K562 (cell line): ENCODE measurements around the gene COX20. TPM values are rescaled to one million over a fixed set of nuclear protein-coding genes. Genes with fewer than 3 reads are reported as not detected.

Experiments
- ARID3A ChIP-seq: IDR thresholded peaks from 2 replicates; pipeline ENCODE4 v1.6.1; 2012; ENCODE audit warnings: low read depth, low read length, improper control_type of control experiment, borderline replicate concordance
- BCL6 ChIP-seq: fragments of 250-450 bp; sonication (Bioruptor Pico); IDR thresholded peaks from 2 replicates; pipeline ENCODE4 v1.4.0; 2020
- BRD9 ChIP-seq: fragments of 450-650 bp; IDR thresholded peaks from 2 replicates; pipeline ENCODE4 v1.6.1; 2018; ENCODE audit warnings: low read depth; ENCODE audit not compliant: partially characterized antibody
- CREB1 ChIP-seq, 2 experiments: sonication (generic) in 1 of 2; formaldehyde crosslinking in 1 of 2; IDR thresholded peaks; 2 replicates each; pipeline versions ENCODE4 v1.6.1 to v1.8.0; 2012 to 2022; ENCODE audit warnings: inconsistent platforms in 1 of 2, mild to moderate bottlenecking in 1 of 2, missing genetic modification reagents in 1 of 2, moderate library complexity in 1 of 2
- ERF ChIP-seq: fragments of 450-650 bp; formaldehyde crosslinking; IDR thresholded peaks from 2 replicates; pipeline ENCODE4 v1.4.0; 2020; ENCODE audit warnings: mild to moderate bottlenecking, mixed read lengths
- HEY1 ChIP-seq: fragments of 250-450 bp; sonication (Bioruptor Pico); IDR thresholded peaks from 2 replicates; pipeline ENCODE4 v1.5.0; 2020; ENCODE audit warnings: mild to moderate bottlenecking, moderate library complexity, borderline replicate concordance
- ILK ChIP-seq: fragments of 450-650 bp; IDR thresholded peaks from 2 replicates; pipeline ENCODE4 v1.6.1; 2016; ENCODE audit warnings: missing genetic modification characterization, low read depth, mild to moderate bottlenecking, missing compliant biosample characterization, moderate library complexity, borderline replicate concordance
- JUND ChIP-seq, 2 experiments: IDR thresholded peaks; 2 replicates in 1 of 2; 3 replicates in 1 of 2; pipeline ENCODE4 v1.6.1; 2011; ENCODE audit warnings: borderline replicate concordance in 2 of 2, low read depth in 2 of 2, low read length in 2 of 2, improper control_type of control experiment in 1 of 2, missing biosample characterization in 1 of 2, missing genetic modification characterization in 1 of 2, missing genetic modification reagents in 1 of 2
- MAX ChIP-seq: sonication (generic); formaldehyde crosslinking; IDR thresholded peaks from 2 replicates; pipeline ENCODE4 v1.9.0; 2022; ENCODE audit warnings: mild to moderate bottlenecking, missing genetic modification reagents
- NR2F6 ChIP-seq: fragments of 450-650 bp; formaldehyde crosslinking; IDR thresholded peaks from 2 replicates; pipeline ENCODE4 v1.4.0; 2020; ENCODE audit warnings: mild to moderate bottlenecking
- PTRF ChIP-seq: fragments of 450-650 bp; IDR thresholded peaks from 2 replicates; pipeline ENCODE4 v1.6.1; 2016; ENCODE audit warnings: mild to moderate bottlenecking, missing genetic modification characterization, missing compliant biosample characterization
- STAT5B ChIP-seq: fragments of 250-450 bp; sonication (Bioruptor Pico); IDR thresholded peaks from 2 replicates; pipeline ENCODE4 v1.8.0; 2021; ENCODE audit warnings: mild to moderate bottlenecking, inconsistent platforms
- THRA ChIP-seq: fragments of 450-650 bp; IDR thresholded peaks from 2 replicates; pipeline ENCODE4 v1.6.1; 2017; ENCODE audit warnings: mild to moderate bottlenecking, moderate library complexity
- U2AF2 ChIP-seq: fragments of 200-400 bp; formaldehyde crosslinking; optimal IDR thresholded peaks from 2 replicates; pipeline ENCODE3; 2017; ENCODE audit warnings: low read depth, mild to moderate bottlenecking, low read length
- ZBTB8A ChIP-seq: fragments of 450-650 bp; IDR thresholded peaks from 2 replicates; pipeline ENCODE4 v1.6.1; 2018; ENCODE audit warnings: mild to moderate bottlenecking, moderate library complexity; ENCODE audit not compliant: partially characterized antibody
- ZC3H11A ChIP-seq: IDR thresholded peaks from 2 replicates; pipeline ENCODE4 v1.6.1; 2012; ENCODE audit warnings: low read depth, low read length, improper control_type of control experiment
- ZNF407 ChIP-seq: fragments of 450-650 bp; IDR thresholded peaks from 2 replicates; pipeline ENCODE4 v1.6.1; 2016; ENCODE audit warnings: low read depth
- polyA plus RNA-seq, 8 experiments: library from polyadenylated mRNA; depleted of rRNA in 4 of 8; stranded (reverse) in 5 of 8; unstranded in 3 of 8; fragments of >200 nt; fragmentation: Nextera tagmentation in 2 of 8; fragmentation: Illumina TruSeq in 1 of 8; extraction: Ambion mirVana in 2 of 8; extraction: Trizol in 1 of 8; gene quantifications; 2 replicates each; pipeline versions ENCODE4 v1.2.1 to v1.2.3, GENCODE V29; 2011 to 2014; ENCODE audit warnings: inconsistent platforms in 1 of 8, missing spikeins in 1 of 8
- total RNA-seq, 7 experiments: library from RNA; depleted of rRNA in 6 of 7; stranded (reverse); fragments of >200 nt in 6 of 7; fragmentation: Illumina TruSeq in 2 of 7; extraction: Trizol in 2 of 7; gene quantifications; 2 replicates each; pipeline versions ENCODE4 v1.2.1 to v1.2.3, GENCODE V29; 2011 to 2021; ENCODE audit warnings: low replicate concordance in 1 of 7

COX20 gene
- total and polyA plus RNA-seq, 9 of the 15 experiments (the other 6 are each of a cell fraction or from before 2014, with no cell fraction given): 41.5 to 192 (median 84.3) TPM

GRCh38 chr1:244801246-244801645, 34.2 kb upstream of the COX20 start (continued):
- TF ChIP-seq ZNF407 (no peak), ZBTB8A (no peak), STAT5B (CRISPR knock-in tag) (no peak), NR2F6 (CRISPR knock-in tag) (no peak), MAX (CRISPR knock-in tag) (no peak), ZC3H11A (no peak), HEY1 (CRISPR knock-in tag) (no peak), CREB1 (IDR thresholded peaks at IDR 0.05) (no peak), CREB1 (CRISPR knock-in tag; IDR thresholded peaks at IDR 0.05) (no peak), THRA (no peak), ARID3A (peak; percentile 57; the same call in 1 of the 2 replicates), PTRF (tag) (no peak), ERF (CRISPR knock-in tag) (no peak), ILK (no peak), U2AF2 (no peak), BRD9 (no peak), JUND (IDR thresholded peaks at IDR 0.05; ENCODE audit: borderline replicate concordance, low read depth, low read length) (peak; percentile 33; the same call in 1 of the 2 replicates), JUND (tag; IDR thresholded peaks at IDR 0.05; ENCODE audit: borderline replicate concordance, low read depth, low read length) (no peak), BCL6 (no peak)
